Neural cell (in vitro differentiated cells): ENCODE data around the gene UMOD. TPM values are rescaled to one million over a fixed set of nuclear protein-coding genes. Genes with fewer than 3 reads are reported as not detected.

Experiments
- H2AFZ ChIP-seq: fragments of 200-600, 300-800 bp; sonication (generic), shearing (Covaris generic); 2 replicates; pipeline ENCODE4 v1.6.0; 2014; ENCODE audit warnings: low read depth, mild to moderate bottlenecking, antibody characterized with exemption, low read length, moderate library complexity
- H3F3A ChIP-seq: fragments of 200-600 bp; shearing (Covaris generic); 2 replicates; pipeline ENCODE4 v1.6.1; 2016; ENCODE audit warnings: mild to moderate bottlenecking, moderate library complexity, mixed read lengths, antibody characterized with exemption, low read length; ENCODE audit not compliant: insufficient read depth, poor library complexity, severe bottlenecking
- H3K27ac ChIP-seq: fragments of 200-600, 300-800 bp; sonication (generic), shearing (Covaris generic); 2 replicates; pipeline ENCODE4 v1.5.1; 2014; ENCODE audit warnings: mild to moderate bottlenecking, low read length, moderate library complexity
- H3K27me3 ChIP-seq: fragments of 300-800, 200-600 bp; sonication (generic), shearing (Covaris generic); 2 replicates; pipeline ENCODE4 v1.6.0; 2014; ENCODE audit warnings: mild to moderate bottlenecking, low read depth, low read length, moderate library complexity; ENCODE audit not compliant: insufficient read depth
- H3K36me3 ChIP-seq: fragments of 300-800, 200-600 bp; sonication (generic), shearing (Covaris generic); 2 replicates; pipeline ENCODE4 v1.5.1; 2014; ENCODE audit warnings: mild to moderate bottlenecking, antibody characterized with exemption, low read length, moderate library complexity; ENCODE audit not compliant: insufficient read depth
- H3K4me2 ChIP-seq: fragments of 300-800, 200-600 bp; sonication (generic), shearing (Covaris generic); 2 replicates; pipeline ENCODE4 v1.6.0; 2014; ENCODE audit warnings: mild to moderate bottlenecking, low read length
- H3K4me3 ChIP-seq: fragments of 300-800, 200-600 bp; sonication (generic), shearing (Covaris generic); 2 replicates; pipeline ENCODE4 v1.5.1; 2014; ENCODE audit warnings: mild to moderate bottlenecking, low read length, moderate library complexity
- H3K79me2 ChIP-seq: fragments of 200-600 bp; shearing (Covaris generic); replicated peaks from 2 replicates; pipeline ENCODE4 v1.6.0; 2014; ENCODE audit warnings: mild to moderate bottlenecking, low read length, moderate library complexity; ENCODE audit not compliant: insufficient read depth
- H3K9ac ChIP-seq: fragments of 300-800, 200-600 bp; sonication (generic), shearing (Covaris generic); 2 replicates; pipeline ENCODE4 v1.6.1; 2016; ENCODE audit warnings: mild to moderate bottlenecking, low read length, mixed read lengths
- H3K9me2 ChIP-seq: fragments of 200-600 bp; shearing (Covaris generic); 2 replicates; pipeline ENCODE4 v1.6.1; 2016; ENCODE audit warnings: mild to moderate bottlenecking, low read length, mixed read lengths; ENCODE audit not compliant: insufficient read depth
- H3K9me3 ChIP-seq: fragments of 200-600, 300-800 bp; sonication (generic), shearing (Covaris generic); 2 replicates; pipeline ENCODE4 v1.6.1; 2016; ENCODE audit warnings: mild to moderate bottlenecking, mixed run types, low read length, moderate library complexity, mixed read lengths
- H4K20me1 ChIP-seq: fragments of 200-600 bp; shearing (Covaris generic); 2 replicates; pipeline ENCODE4 v1.6.1; 2016; ENCODE audit warnings: mild to moderate bottlenecking, mixed run types; ENCODE audit not compliant: insufficient read depth
- CTCF ChIP-seq: fragments of 450-650 bp; IDR thresholded peaks from 2 replicates; pipeline ENCODE4 v1.5.1; 2014; ENCODE audit warnings: antibody characterized with exemption, mild to moderate bottlenecking, moderate library complexity; ENCODE audit not compliant: poor library complexity, severe bottlenecking
- EP300 ChIP-seq: fragments of 450-650 bp; conservative IDR thresholded peaks from 2 replicates; pipeline ENCODE4 v1.6.1; 2014; ENCODE audit warnings: antibody characterized with exemption, mild to moderate bottlenecking, moderate library complexity; ENCODE audit not compliant: poor library complexity, severe bottlenecking
- EZH2 ChIP-seq: fragments of 200-600, 300-800 bp; shearing (Covaris generic), sonication (generic); IDR thresholded peaks from 2 replicates; pipeline ENCODE4 v1.6.1; 2014; ENCODE audit warnings: antibody characterized with exemption, low read length, borderline replicate concordance, mild to moderate bottlenecking; ENCODE audit not compliant: insufficient read depth, poor library complexity, severe bottlenecking
- MXI1 ChIP-seq: fragments of 450-650 bp; conservative IDR thresholded peaks from 2 replicates; pipeline ENCODE4 v1.6.1; 2014; ENCODE audit warnings: antibody characterized with exemption, mild to moderate bottlenecking; ENCODE audit not compliant: poor library complexity, severe bottlenecking
- POLR2AphosphoS5 ChIP-seq: IDR thresholded peaks from 2 replicates; pipeline ENCODE4 v1.6.1; 2012
- RAD21 ChIP-seq: fragments of 450-650 bp; conservative IDR thresholded peaks from 2 replicates; pipeline ENCODE4 v1.6.1; 2014; ENCODE audit warnings: antibody characterized with exemption, mild to moderate bottlenecking, moderate library complexity
- SMC3 ChIP-seq: fragments of 450-650 bp; conservative IDR thresholded peaks from 2 replicates; pipeline ENCODE4 v1.6.1; 2014; ENCODE audit warnings: antibody characterized with exemption, mild to moderate bottlenecking, moderate library complexity; ENCODE audit not compliant: poor library complexity
- TAF1 ChIP-seq: IDR thresholded peaks from 2 replicates; pipeline ENCODE4 v1.6.1; 2012; ENCODE audit warnings: low read depth
- polyA plus RNA-seq: library from polyadenylated mRNA; depleted of rRNA; stranded (reverse); fragments of >200 nt; gene quantifications from 2 replicates; pipeline ENCODE4 v1.2.3, GENCODE V29; 2014
- TF ChIP-seq, protein P1 (sequence below): IDR thresholded peaks from 2 replicates; pipeline ENCODE4 v1.6.1; 2012; ENCODE audit warnings: borderline replicate concordance

Gene UMOD
- polyA plus RNA-seq, 1 donor from 2014 or later: not detected

GRCh38 chr16:20391045-20391444 lies 38.5 kb upstream of the UMOD start:
- Histone ChIP-seq H3K4me2 (no peak overlapping the region), H3K27ac (no peak overlapping the region), H3K27me3 (no peaks in the 10 kb centered on the region), H3K9ac (no peak overlapping the region), H3K36me3 (no peaks in the 10 kb centered on the region), H3K9me2 (no peaks in the 10 kb centered on the region), H3K79me2 (no peaks in the 10 kb centered on the region), H3K9me3 (no peaks in the 10 kb centered on the region), H4K20me1 (no peaks in the 10 kb centered on the region), H3K4me3 (no peak overlapping the region), H3F3A (no peaks in the 10 kb centered on the region), H2AFZ (no peak overlapping the region)
- no peak for TF ChIP-seq TAF1
- TF ChIP-seq, protein P1, sequence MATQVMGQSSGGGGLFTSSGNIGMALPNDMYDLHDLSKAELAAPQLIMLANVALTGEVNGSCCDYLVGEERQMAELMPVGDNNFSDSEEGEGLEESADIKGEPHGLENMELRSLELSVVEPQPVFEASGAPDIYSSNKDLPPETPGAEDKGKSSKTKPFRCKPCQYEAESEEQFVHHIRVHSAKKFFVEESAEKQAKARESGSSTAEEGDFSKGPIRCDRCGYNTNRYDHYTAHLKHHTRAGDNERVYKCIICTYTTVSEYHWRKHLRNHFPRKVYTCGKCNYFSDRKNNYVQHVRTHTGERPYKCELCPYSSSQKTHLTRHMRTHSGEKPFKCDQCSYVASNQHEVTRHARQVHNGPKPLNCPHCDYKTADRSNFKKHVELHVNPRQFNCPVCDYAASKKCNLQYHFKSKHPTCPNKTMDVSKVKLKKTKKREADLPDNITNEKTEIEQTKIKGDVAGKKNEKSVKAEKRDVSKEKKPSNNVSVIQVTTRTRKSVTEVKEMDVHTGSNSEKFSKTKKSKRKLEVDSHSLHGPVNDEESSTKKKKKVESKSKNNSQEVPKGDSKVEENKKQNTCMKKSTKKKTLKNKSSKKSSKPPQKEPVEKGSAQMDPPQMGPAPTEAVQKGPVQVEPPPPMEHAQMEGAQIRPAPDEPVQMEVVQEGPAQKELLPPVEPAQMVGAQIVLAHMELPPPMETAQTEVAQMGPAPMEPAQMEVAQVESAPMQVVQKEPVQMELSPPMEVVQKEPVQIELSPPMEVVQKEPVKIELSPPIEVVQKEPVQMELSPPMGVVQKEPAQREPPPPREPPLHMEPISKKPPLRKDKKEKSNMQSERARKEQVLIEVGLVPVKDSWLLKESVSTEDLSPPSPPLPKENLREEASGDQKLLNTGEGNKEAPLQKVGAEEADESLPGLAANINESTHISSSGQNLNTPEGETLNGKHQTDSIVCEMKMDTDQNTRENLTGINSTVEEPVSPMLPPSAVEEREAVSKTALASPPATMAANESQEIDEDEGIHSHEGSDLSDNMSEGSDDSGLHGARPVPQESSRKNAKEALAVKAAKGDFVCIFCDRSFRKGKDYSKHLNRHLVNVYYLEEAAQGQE: no peak
- TF ChIP-seq MXI1: no peak
- no peak for TF ChIP-seq EP300
- TF ChIP-seq POLR2AphosphoS5: no peak
- TF ChIP-seq SMC3: no peak
- no peak for TF ChIP-seq EZH2
- TF ChIP-seq CTCF: no peak
- no peak for TF ChIP-seq RAD21

DNA sequence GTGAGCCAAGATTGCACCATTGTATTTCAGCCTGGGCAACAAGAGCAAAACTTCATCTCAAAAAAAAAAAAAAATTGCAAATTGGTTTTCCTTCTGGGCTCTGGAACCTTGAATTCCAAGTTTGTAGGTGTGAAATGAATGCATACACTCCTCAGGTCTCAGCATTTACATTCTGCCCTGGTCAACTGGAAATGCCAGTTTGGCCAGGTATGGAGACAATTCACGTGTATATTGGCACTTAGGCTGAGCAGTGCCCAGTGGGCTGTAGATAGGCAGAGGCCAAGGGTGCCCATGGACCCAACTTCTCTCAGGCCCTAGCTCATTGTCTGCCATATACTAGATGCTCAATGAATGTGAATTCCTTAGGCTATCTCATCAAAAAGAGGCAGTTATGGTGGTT lies 36.3 kb upstream of the UMOD start:
- no peaks in the 10 kb centered on the region for H4K20me1 ChIP-seq
- H3F3A ChIP-seq: no peaks in the 10 kb centered on the region
- no peaks in the 10 kb centered on the region for H3K27me3 ChIP-seq
- H3K9me2 ChIP-seq: no peaks in the 10 kb centered on the region
- no peak overlapping the region for H3K9ac ChIP-seq
- H3K36me3 ChIP-seq: no peaks in the 10 kb centered on the region
- no peak overlapping the region for H2AFZ ChIP-seq
- no peak overlapping the region for H3K27ac ChIP-seq
- no peaks in the 10 kb centered on the region for H3K79me2 ChIP-seq
- H3K9me3 ChIP-seq: no peaks in the 10 kb centered on the region
- H3K4me2 ChIP-seq: no peak overlapping the region
- H3K4me3 ChIP-seq: no peak overlapping the region
- TF ChIP-seq RAD21 (no peak), TAF1 (no peak), MXI1 (no peak), EP300 (no peak), EZH2 (no peak), POLR2AphosphoS5 (no peak), CTCF (no peak), SMC3 (no peak)
- TF ChIP-seq, protein P1: no peak
